ENCODE measurements around the gene SFTPB. TPM values are rescaled to one million over a fixed set of nuclear protein-coding genes. Genes with fewer than 3 reads are reported as not detected.

SFTPB gene
- total RNA-seq, 3 donors from 2014 or later, result 3.7 TPM; not detected in 2

DNA sequence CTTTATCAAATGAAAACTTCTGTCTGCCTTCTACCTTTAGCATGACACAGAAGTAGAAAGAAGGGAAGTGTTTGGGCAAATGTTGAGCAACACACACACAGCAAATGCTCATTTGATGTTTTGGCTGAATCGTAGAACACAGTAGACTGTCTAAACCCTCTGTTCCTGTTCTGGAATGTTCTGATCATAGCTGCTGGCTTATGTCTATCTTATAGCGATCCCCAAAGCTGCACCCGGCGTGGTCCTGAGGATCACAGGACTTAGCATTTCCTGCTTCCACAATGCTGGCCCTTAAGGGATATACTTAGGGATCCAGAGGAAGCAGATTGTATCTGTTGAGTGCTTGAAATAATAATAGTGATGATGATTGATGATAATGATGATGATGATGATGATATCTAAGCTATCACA is 41.4 kb upstream of the SFTPB start:
- no peak overlapping the region for H3K4me3 ChIP-seq
- H3K27ac ChIP-seq, result peak overlapping the region; percentile 66 to 83
- H3K9me3 ChIP-seq, result no peaks in the 10 kb centered on the region
- DNase-seq (ENCODE audit: low spot score in 2 of 2), result no peak
- no peaks in the 10 kb centered on the region for H3K27me3 ChIP-seq
- peaks cover 0 to 4% of the 10 kb centered on the region in 2 donors for H3K4me1 ChIP-seq
- intact Hi-C loops (cut with DNase I; ENCODE audit: low total_unique reads), result loop anchor here (2.0 kb wide), 1 partner anchor 95 kb away; no protein-coding TSS in a partner anchor
- no peaks in the 10 kb centered on the region for H3K36me3 ChIP-seq
- TF ChIP-seq, protein P1, sequence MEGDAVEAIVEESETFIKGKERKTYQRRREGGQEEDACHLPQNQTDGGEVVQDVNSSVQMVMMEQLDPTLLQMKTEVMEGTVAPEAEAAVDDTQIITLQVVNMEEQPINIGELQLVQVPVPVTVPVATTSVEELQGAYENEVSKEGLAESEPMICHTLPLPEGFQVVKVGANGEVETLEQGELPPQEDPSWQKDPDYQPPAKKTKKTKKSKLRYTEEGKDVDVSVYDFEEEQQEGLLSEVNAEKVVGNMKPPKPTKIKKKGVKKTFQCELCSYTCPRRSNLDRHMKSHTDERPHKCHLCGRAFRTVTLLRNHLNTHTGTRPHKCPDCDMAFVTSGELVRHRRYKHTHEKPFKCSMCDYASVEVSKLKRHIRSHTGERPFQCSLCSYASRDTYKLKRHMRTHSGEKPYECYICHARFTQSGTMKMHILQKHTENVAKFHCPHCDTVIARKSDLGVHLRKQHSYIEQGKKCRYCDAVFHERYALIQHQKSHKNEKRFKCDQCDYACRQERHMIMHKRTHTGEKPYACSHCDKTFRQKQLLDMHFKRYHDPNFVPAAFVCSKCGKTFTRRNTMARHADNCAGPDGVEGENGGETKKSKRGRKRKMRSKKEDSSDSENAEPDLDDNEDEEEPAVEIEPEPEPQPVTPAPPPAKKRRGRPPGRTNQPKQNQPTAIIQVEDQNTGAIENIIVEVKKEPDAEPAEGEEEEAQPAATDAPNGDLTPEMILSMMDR (IDR thresholded peaks at IDR 0.05), result no peak
- TF ChIP-seq POLR2AphosphoS5 (IDR thresholded peaks at IDR 0.05), result no peak
- no peak for TF ChIP-seq POLR2A (IDR thresholded peaks at IDR 0.05)

DNA sequence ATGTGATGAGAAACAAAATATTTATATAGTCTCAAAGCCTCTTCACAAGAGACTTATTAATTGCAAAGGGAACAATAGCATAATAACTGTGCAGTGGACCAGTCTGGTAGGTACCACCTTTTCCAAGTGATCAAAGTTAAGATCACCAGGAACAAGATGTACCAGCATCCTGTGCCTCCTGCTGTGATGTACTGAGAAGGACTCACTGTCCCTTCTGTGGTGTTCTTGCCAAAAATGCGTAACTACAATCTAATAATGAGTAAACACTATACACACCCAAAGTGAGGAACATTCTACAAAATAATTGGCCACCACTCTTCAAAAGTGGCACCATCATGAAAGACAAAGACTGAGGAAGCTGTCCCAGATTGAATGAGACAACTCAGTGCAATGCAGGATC is 40.6 kb upstream of the SFTPB start:
- no peaks in the 10 kb centered on the region for H3K9me3 ChIP-seq
- TF ChIP-seq POLR2A (IDR thresholded peaks at IDR 0.05) (no peak), POLR2AphosphoS5 (IDR thresholded peaks at IDR 0.05) (peak in 2 of 3 donors; percentile 41 to 44)
- TF ChIP-seq, protein P1 (IDR thresholded peaks at IDR 0.05), result no peak
- H3K27ac ChIP-seq, result no peak overlapping the region
- H3K4me1 ChIP-seq, result peaks cover 0 to 4% of the 10 kb centered on the region in 2 donors
- DNase-seq (ENCODE audit: low spot score in 2 of 2), result no peak
- intact Hi-C loops (cut with DNase I; ENCODE audit: low total_unique reads), result loop anchor here (2.0 kb wide), 1 partner anchor 94 kb away; no protein-coding TSS in a partner anchor
- H3K27me3 ChIP-seq, result no peaks in the 10 kb centered on the region
- no peaks in the 10 kb centered on the region for H3K36me3 ChIP-seq
- no peak overlapping the region for H3K4me3 ChIP-seq

DNA sequence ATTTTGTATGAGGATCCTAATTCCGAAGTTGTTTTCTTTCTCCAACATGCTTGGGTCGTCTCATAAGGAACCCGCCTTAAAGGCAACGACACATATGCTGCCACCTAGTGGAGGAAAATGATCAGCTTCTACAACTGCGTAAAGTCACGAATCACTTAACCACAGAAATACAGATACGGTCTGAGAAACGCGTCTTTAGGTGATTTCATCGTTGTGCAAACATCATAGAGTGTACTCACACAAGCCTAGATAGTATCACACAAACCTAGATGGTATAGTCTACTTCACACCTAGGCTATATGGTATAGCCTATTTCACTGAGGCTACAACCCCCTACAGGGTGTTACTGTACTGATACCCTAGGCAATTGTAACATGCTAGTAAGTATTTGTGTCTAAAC is 39.3 kb upstream of the SFTPB start:
- intact Hi-C loops (cut with DNase I; ENCODE audit: low total_unique reads), result no loop called here

DNA sequence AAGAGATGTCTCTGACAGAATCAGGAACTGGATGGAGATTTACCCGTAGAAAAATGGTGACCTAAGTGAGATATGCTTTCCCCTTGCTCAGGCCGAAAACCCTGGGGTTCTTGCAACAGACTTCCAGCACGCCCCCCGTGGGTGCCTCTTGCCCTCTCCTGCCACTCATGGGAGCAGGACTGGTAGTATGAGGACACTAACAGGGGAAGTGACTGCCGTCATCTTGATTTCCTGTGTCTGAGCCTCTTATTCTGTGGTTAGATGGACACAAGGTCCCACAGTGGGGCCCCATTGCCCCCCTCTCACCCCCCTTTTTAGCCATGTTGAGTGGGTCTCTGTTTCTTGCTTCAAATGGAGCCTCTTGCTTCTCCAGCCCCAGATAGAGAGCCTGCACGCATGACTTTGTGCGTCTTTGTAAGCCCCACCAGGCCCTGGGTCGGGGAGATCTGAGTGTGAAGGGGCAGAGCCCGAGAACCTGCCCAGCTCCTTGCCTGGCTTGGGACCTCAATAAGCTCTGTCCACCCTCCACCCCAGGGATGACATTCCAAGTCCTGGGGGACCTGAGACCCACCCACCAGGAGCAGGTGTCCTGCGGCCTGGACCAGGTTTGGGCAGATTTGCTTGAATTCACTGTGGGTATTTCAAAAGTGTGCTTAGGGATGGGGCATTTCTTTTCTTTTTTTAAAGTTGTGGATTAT is 38.7 kb upstream of the SFTPB start:
- intact Hi-C loops (cut with DNase I; ENCODE audit: low total_unique reads), result no loop called here
- TF ChIP-seq POLR2A (IDR thresholded peaks at IDR 0.05) (no peak), POLR2AphosphoS5 (IDR thresholded peaks at IDR 0.05) (no peak)
- TF ChIP-seq, protein P1 (IDR thresholded peaks at IDR 0.05), result no peak
- no peak for DNase-seq (ENCODE audit: low spot score in 2 of 2)
- Histone ChIP-seq H3K36me3 (no peaks in the 10 kb centered on the region), H3K27me3 (no peaks in the 10 kb centered on the region), H3K4me1 (peaks cover 0 to 4% of the 10 kb centered on the region in 2 donors), H3K4me3 (no peak overlapping the region), H3K27ac (peak overlapping the region; percentile 83), H3K9me3 (no peaks in the 10 kb centered on the region)

More for the DNA sequence above, 39.3 kb upstream of the SFTPB start:
- H3K9me3 ChIP-seq, result no peaks in the 10 kb centered on the region
- H3K4me1 ChIP-seq, result peaks cover 0 to 4% of the 10 kb centered on the region in 2 donors
- no peaks in the 10 kb centered on the region for H3K27me3 ChIP-seq
- no peak for TF ChIP-seq POLR2A (IDR thresholded peaks at IDR 0.05)
- peak in 1 of 3 donors; percentile 12 for TF ChIP-seq POLR2AphosphoS5 (IDR thresholded peaks at IDR 0.05)
- TF ChIP-seq, protein P1 (IDR thresholded peaks at IDR 0.05), result peak; percentile 72 to 84 (median 81)
- no peaks in the 10 kb centered on the region for H3K36me3 ChIP-seq
- peak overlapping the region in 1 of 2 donors; percentile 83 for H3K27ac ChIP-seq
- peak in 1 of 2 donors; percentile 54 for DNase-seq (ENCODE audit: low spot score in 2 of 2)
- no peak overlapping the region for H3K4me3 ChIP-seq

DNA sequence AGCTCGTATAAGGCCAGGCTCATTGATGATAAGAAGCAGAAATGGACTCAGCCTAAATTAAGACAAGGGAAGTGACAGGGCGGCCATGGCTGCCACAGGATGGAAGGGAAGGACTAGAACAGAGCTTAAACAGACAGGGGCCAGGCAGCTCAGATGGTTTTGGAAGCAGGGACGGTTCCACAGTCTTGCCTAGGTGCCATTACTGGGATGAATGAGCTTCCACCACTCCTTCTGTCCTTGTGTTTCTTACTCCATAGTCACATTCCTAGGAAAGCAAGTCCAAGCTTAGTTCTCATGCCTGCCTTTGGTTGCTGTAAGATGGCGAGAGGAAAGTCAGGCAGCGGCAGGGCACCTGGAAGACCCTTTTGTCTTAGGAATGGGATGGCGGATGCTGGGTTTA is 38.1 kb upstream of the SFTPB start:
- H3K27me3 ChIP-seq, result no peaks in the 10 kb centered on the region
- no peak overlapping the region for H3K4me3 ChIP-seq
- DNase-seq (ENCODE audit: low spot score in 2 of 2), result no peak
- H3K27ac ChIP-seq, result peak overlapping the region; percentile 83
- intact Hi-C loops (cut with DNase I; ENCODE audit: low total_unique reads), result no loop called here
- H3K36me3 ChIP-seq, result no peaks in the 10 kb centered on the region
- TF ChIP-seq, protein P1 (IDR thresholded peaks at IDR 0.05), result no peak
- TF ChIP-seq POLR2A (IDR thresholded peaks at IDR 0.05) (no peak), POLR2AphosphoS5 (IDR thresholded peaks at IDR 0.05) (no peak)
- H3K4me1 ChIP-seq, result peaks cover 0 to 4% of the 10 kb centered on the region in 2 donors
- H3K9me3 ChIP-seq, result no peaks in the 10 kb centered on the region
